ENCODE measurements around the gene CPTP.

The CPTP gene

GRCh38 chr1:1304331-1305299 is 20.0 kb upstream of the CPTP start:
- peak; percentile 66 for DNase-seq

GRCh38 chr1:1305300-1306069 is 19.1 kb upstream of the CPTP start:
- peak; percentile 73 for DNase-seq
- in situ Hi-C loops (cut with HindIII; ENCODE audit: low pct_ligation_motif_present, low pct_unique_long_range_greater_than_20kb, low sequenced_read_pairs): no loop called here

More at GRCh38 chr1:1304331-1305299, 20.0 kb upstream of the CPTP start:
- in situ Hi-C loops (cut with HindIII; ENCODE audit: low pct_ligation_motif_present, low pct_unique_long_range_greater_than_20kb, low sequenced_read_pairs): no loop called here

GRCh38 chr1:1306070-1306660 is 18.4 kb upstream of the CPTP start:
- in situ Hi-C loops (cut with HindIII; ENCODE audit: low pct_ligation_motif_present, low pct_unique_long_range_greater_than_20kb, low sequenced_read_pairs): no loop called here
- peak; percentile 16 for DNase-seq

GRCh38 chr1:1306661-1307260 is 17.8 kb upstream of the CPTP start:
- in situ Hi-C loops (cut with HindIII; ENCODE audit: low pct_ligation_motif_present, low pct_unique_long_range_greater_than_20kb, low sequenced_read_pairs): no loop called here
- no peak for DNase-seq

- DNase-seq: peak; percentile 40
- in situ Hi-C loops (cut with HindIII; ENCODE audit: low pct_ligation_motif_present, low pct_unique_long_range_greater_than_20kb, low sequenced_read_pairs): no loop called here
These were observed 17.2 kb upstream of the CPTP start for GRCh38 chr1:1307261-1307922.

GRCh38 chr1:1307923-1308755 is 16.5 kb upstream of the CPTP start, which contains the start of the genes ACAP3 and PUSL1:
Gene ACAP3 (minus strand): TSS chr1:1307930. CDS start chr1:1307815, 115 bp downstream.
Gene PUSL1 (plus strand): TSS chr1:1308597. CDS start chr1:1308644, 47 bp downstream.
- in situ Hi-C loops (cut with HindIII; ENCODE audit: low pct_ligation_motif_present, low pct_unique_long_range_greater_than_20kb, low sequenced_read_pairs): no loop called here
- peak; percentile 86 for DNase-seq

- in situ Hi-C loops (cut with HindIII; ENCODE audit: low pct_ligation_motif_present, low pct_unique_long_range_greater_than_20kb, low sequenced_read_pairs): no loop called here
These were observed 15.8 kb upstream of the CPTP start for GRCh38 chr1:1308756-1309250.

DNA sequence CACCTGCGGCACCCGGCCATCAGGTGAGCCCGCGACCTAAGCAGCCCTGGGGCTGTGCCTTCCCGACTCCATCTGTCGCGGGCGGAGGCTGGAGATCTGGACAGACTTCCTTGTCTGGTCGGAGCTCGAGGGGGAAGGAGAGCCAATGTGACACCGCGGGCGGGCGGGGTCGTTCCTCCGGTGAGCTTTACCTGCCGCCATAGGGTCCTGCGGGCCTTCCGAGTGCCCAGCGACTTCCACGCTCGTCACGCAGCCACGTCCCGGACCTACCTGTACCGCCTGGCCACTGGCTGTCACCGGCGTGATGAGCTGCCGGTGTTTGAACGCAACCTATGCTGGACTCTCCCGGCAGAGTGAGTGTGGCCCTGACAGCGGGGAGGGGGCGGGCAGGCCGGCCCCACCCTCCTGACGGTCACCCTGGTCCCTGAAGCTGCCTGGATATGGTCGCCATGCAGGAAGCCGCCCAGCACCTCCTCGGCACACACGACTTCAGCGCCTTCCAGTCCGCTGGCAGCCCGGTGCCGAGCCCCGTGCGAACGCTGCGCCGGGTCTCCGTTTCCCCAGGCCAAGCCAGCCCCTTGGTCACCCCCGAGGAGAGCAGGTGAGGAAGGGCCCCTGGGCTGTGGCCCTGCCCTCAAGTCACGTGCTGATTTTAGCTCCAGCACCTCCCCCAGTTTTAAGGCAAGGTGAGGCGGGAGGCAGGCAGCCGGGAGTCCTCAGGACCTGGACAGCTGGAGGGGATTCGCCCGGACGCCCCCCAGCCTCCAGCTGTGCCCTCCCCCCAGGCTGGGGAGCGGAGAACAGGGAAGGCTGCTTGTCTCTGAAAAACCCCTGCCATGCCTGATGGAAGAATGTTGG is 15.1 kb upstream of the CPTP start:
- in situ Hi-C loops (cut with HindIII; ENCODE audit: low pct_ligation_motif_present, low pct_unique_long_range_greater_than_20kb, low sequenced_read_pairs): no loop called here
- DNase-seq: no peak

More at GRCh38 chr1:1308756-1309250, 15.8 kb upstream of the CPTP start:
- DNase-seq: no peak

DNA sequence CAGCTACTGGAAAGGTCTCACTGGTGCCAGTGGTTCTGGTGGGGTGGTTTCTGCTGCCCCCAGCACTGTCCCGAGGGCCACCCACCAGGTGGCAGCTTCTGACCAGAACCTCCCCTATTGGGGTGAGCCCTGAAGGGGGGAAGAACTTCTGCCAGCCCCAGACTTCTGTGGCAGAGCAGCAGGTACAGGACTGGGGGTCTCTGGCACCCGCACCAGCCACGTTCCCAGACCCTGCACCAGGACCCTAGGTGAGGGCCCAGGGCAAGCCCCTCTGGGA is 14.6 kb upstream of the CPTP start:
- DNase-seq: no peak
- in situ Hi-C loops (cut with HindIII; ENCODE audit: low pct_ligation_motif_present, low pct_unique_long_range_greater_than_20kb, low sequenced_read_pairs): no loop called here

DNA sequence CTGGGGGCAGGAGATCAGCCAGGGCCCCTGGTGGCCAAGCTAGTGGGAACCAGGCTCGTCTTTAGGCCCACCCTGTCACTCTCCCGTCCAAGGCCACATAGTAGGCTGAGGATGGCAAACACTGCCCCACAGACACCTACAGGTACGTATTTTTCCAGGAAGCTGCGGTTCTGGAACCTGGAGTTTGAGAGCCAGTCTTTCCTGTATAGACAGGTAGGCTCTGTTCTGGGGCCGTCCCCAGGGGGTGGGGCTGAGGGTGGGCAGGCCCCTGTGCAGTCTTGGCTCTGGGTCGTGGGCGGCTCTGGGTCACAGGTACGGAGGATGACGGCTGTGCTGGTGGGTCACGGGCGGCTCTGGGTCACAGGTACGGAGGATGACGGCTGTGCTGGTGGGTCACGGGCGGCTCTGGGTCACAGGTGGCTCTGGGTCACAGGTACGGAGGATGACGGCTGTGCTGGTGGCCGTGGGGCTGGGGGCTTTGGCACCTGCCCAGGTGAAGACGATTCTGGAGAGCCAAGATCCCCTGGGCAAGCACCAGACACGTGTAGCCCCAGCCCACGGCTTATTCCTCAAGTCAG is 14.0 kb upstream of the CPTP start:
- in situ Hi-C loops (cut with HindIII; ENCODE audit: low pct_ligation_motif_present, low pct_unique_long_range_greater_than_20kb, low sequenced_read_pairs): no loop called here
- DNase-seq: no peak

DNA sequence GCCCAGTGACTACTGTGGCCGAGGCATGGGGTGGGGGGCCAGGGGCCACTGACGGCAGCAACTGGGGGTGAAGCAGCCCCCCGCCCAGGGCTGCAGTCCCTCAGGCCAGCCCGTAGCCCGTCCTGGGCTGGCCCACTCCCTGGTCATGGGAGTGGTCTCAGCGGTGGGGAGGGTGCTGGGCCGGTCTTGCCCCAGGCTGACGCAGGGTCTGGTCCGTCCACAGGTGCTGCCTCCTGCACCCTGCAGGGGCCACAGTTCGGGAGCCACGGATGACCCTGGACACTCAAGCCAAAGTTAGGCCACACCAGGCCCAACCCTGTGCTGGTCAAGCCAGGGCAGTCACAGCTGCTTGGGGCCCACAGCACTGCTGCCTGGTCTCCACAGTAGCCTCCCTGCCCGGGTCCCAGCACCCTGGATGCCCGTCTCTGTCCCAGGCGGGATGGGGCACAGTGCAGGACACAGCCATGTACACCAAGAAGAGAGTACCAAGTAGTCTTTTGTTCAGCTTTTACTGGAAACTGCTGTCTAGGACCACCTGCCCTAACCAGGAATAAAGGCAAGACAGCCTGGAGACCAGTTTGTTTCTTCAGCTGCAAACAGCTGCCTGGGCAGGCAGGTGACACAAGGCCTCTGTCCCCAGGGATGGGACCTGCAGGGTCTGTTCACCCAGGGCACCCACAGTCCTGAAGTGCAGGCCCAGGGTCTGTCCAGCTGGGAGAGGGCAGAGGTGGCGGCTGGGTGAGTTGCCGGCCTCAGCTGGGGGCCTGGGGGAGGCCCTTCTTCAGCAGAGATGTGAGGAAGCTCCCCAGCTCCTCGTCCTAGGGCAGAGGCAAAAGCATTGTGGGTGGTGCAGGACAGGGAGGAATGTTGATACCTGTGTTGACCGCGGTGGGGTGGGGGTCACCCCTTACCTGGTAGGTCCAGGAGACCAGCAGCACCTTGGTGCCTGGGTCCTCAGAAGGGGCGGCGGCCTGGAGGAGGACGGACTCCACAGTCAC is 13.2 kb upstream of the CPTP start:
- in situ Hi-C loops (cut with HindIII; ENCODE audit: low pct_ligation_motif_present, low pct_unique_long_range_greater_than_20kb, low sequenced_read_pairs): no loop called here
- no peak for DNase-seq

DNA sequence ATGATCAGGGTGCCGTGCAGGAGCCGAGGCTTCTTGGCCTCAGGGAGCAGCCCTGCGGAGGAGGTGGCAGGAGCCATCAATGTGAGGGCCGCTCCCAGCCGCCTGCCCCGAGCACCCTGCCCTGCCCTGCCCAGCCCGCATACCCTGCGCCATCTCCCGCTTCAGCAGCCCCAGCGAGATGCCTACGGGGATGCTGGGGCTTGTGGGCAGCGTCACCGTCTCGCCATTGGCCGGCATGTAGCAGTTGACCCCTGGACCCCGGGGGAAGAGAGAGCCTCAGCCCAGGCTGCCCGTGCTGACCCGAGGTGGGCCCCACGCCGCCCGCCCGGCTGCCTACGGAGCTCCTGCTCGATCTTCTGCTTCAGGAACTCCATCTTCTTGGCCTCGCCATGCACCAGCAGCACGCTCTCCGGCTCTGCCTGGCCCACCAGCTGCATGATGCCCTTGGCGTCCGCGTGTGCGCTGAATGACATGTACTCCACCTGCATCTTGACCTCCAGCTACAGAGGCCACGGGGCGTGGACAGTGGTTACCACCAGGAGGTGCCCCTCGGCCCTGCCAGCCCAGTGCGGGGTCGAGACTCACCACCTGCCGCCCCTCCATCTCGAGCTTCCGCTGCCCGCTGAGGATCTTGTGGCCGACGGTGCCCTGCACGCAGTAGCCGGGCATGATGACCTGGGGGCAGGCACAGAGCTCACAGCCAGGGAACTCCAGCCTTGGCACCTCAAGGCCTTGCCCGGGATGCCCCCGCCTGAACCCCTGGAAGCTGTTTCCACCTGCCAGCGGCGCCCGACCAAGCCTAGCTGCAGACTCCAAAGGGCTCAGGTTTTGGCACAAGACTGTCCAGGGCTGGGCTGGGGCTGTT is 11.9 kb upstream of the CPTP start:
- in situ Hi-C loops (cut with HindIII; ENCODE audit: low pct_ligation_motif_present, low pct_unique_long_range_greater_than_20kb, low sequenced_read_pairs): no loop called here
- no peak for DNase-seq

DNA sequence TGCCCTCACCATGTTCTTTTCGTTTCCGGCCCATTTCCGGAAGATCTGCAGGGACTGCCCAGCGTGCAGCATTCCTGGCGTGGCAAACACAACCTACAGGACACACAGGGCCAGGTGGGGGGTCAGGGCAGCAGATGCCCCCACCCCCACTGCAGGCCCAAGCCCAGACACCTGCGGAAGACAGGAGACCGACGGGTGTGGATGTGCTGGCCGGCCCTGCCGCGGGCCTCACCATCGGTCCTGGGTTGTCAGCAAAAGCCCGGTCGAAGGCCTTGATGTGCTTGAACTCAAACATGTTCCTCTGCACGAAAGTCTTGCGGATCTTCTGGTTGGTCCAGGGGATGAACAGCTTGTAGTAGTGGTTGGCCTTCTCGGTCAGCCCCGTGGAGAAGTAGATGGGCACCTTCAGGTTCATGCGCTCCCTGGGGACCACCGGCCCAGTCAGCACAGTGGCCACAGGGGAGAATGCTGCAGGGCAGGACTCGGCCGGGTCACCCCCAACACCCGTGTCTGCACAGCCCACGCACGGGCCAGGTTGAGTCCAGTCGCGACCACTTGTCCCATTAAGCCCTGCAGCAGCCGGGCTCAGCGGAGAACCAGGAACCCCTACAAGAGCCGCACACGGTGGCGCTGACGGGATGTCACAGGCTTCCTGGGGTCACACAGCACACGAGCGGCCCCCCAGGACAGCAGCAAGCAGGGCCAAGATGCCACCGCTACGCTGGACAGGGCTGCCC is 10.9 kb upstream of the CPTP start:
- DNase-seq: no peak
- in situ Hi-C loops (cut with HindIII; ENCODE audit: low pct_ligation_motif_present, low pct_unique_long_range_greater_than_20kb, low sequenced_read_pairs): no loop called here

- in situ Hi-C loops (cut with HindIII; ENCODE audit: low pct_ligation_motif_present, low pct_unique_long_range_greater_than_20kb, low sequenced_read_pairs): no loop called here
- DNase-seq: no peak
These were observed 10.4 kb upstream of the CPTP start for GRCh38 chr1:1314237-1314586.
